K562 (cell line): ENCODE results near the gene MYO3A. TPM values are rescaled to one million over a fixed set of nuclear protein-coding genes. Genes with fewer than 3 reads are reported as not detected.

ENCODE experiments used
- ATAC-seq: fragments of 200-7000 bp; cut with Tn5 transposase; 3 replicates; pipeline ENCODE4 v1.9.1; 2020; ENCODE audit warnings: moderate library complexity
- BruUV-seq: library from RNA; stranded (reverse); fragments of 400-500 nt; replicated peaks from 2 replicates; lab custom pipeline; 2021; lab: Mats Ljungman, UMichigan
- CTCF ChIA-PET: fragments of 300-600 bp; formaldehyde crosslinking; extraction: SDS; loops from one replicate; lab custom pipeline; 2021; ENCODE audit warnings: low intra/inter-chr PET ratio; lab: Yijun Ruan, JAX
- POLR2A ChIA-PET: fragments of 300-600, 350-650 bp; sonication (Branson Sonifier 250); formaldehyde crosslinking; extraction: SDS; loops from one replicate; lab custom pipeline; 2021; ENCODE audit warnings: antibody characterized with exemption, inconsistent platforms; lab: Yijun Ruan, JAX
- DNase-seq, 4 experiments: peaks; one replicate each; pipeline versions ENCODE4 v3.0.0 to v3.0.0-alpha.2; 2011 to 2018; ENCODE audit warnings: low spot score in 3 of 4, mixed read lengths in 3 of 4; ENCODE audit errors: extremely low read depth in 1 of 4
- FAIRE-seq: peaks from 2 replicates; lab custom pipeline; 2011; peaks lifted over from hg19 to GRCh38; lab: Jason Lieb, UNC
- H2AFZ ChIP-seq: 2 replicates; pipeline ENCODE4 v1.6.0; 2011; ENCODE audit warnings: low read depth, low read length, control low read depth, inconsistent platforms
- H3K27ac ChIP-seq: fragments of 200-600 bp; 3 replicates; pipeline ENCODE4 v1.8.0; 2011; ENCODE audit warnings: low read depth, mild to moderate bottlenecking, control low read depth, inconsistent platforms, low read length, moderate library complexity, mixed read lengths; ENCODE audit errors: extremely low read depth
- H3K27me3 ChIP-seq, 2 experiments: fragments of 300-600 bp in 1 of 2; 2 replicates in 1 of 2; 3 replicates in 1 of 2; pipeline versions ENCODE4 v1.6.0 to v1.8.0; 2011; ENCODE audit warnings: inconsistent platforms in 2 of 2, low read length in 2 of 2, mild to moderate bottlenecking in 1 of 2, mixed read lengths in 1 of 2, moderate library complexity in 1 of 2; ENCODE audit not compliant: control insufficient read depth in 2 of 2, insufficient read depth in 2 of 2
- H3K36me3 ChIP-seq: fragments of 300-600 bp; 3 replicates; pipeline ENCODE4 v1.8.0; 2011; ENCODE audit warnings: mild to moderate bottlenecking, low read length, inconsistent platforms; ENCODE audit not compliant: control insufficient read depth, insufficient read depth
- H3K4me1 ChIP-seq, 2 experiments: fragments of 200-600 bp in 1 of 2; replicated peaks in 1 of 2; 2 replicates in 1 of 2; 3 replicates in 1 of 2; pipeline versions ENCODE4 v1.5.1 to v1.8.0; 2011; ENCODE audit warnings: inconsistent platforms in 2 of 2, low read length in 2 of 2, mild to moderate bottlenecking in 1 of 2, mixed read lengths in 1 of 2, moderate library complexity in 1 of 2; ENCODE audit not compliant: control insufficient read depth in 2 of 2, insufficient read depth in 2 of 2
- H3K4me2 ChIP-seq: 2 replicates; pipeline ENCODE4 v1.6.1; 2011; ENCODE audit warnings: low read length, control low read depth, inconsistent platforms, mixed read lengths; ENCODE audit not compliant: insufficient read depth
- H3K4me3 ChIP-seq: fragments of 200-600 bp; sonication (generic), shearing (Covaris generic); 2 replicates; pipeline ENCODE4 v1.5.1; 2016; ENCODE audit warnings: control low read depth, inconsistent platforms
- H3K79me2 ChIP-seq: fragments of 200-600 bp; 3 replicates; pipeline ENCODE4 v1.8.0; 2011; ENCODE audit warnings: low read length, inconsistent platforms; ENCODE audit not compliant: control insufficient read depth, insufficient read depth
- H3K9ac ChIP-seq, 2 experiments: 2 replicates each; pipeline versions ENCODE4 v1.6.0 to v1.6.1; 2011; ENCODE audit warnings: low read depth in 2 of 2, low read length in 2 of 2, control low read depth in 1 of 2, inconsistent platforms in 1 of 2, mild to moderate bottlenecking in 1 of 2, mixed read lengths in 1 of 2; ENCODE audit not compliant: insufficient read depth in 1 of 2
- H3K9me1 ChIP-seq: one replicate; pipeline ENCODE4 v1.6.0; 2011; ENCODE audit warnings: inconsistent platforms, mild to moderate bottlenecking, low read length, moderate library complexity; ENCODE audit not compliant: control insufficient read depth, insufficient read depth
- H3K9me3 ChIP-seq: replicated peaks from 2 replicates; pipeline ENCODE4 v1.5.1; 2011; ENCODE audit warnings: low read depth, low read length, inconsistent platforms; ENCODE audit not compliant: control insufficient read depth, insufficient read depth
- H4K20me1 ChIP-seq: replicated peaks from 2 replicates; pipeline ENCODE4 v1.6.1; 2011; ENCODE audit warnings: low read length, inconsistent platforms, mixed read lengths; ENCODE audit not compliant: control insufficient read depth, insufficient read depth
- KLF16 ChIP-seq: IDR thresholded peaks from 2 replicates; pipeline ENCODE4 v1.6.1; 2016; ENCODE audit warnings: antibody characterized with exemption
- NR2C1 ChIP-seq, 2 experiments: fragments of 450-650 bp; IDR thresholded peaks; 2 replicates each; pipeline ENCODE4 v1.6.1; 2017; ENCODE audit warnings: mild to moderate bottlenecking in 2 of 2, antibody characterized with exemption in 1 of 2, inconsistent platforms in 1 of 2, missing compliant biosample characterization in 1 of 2, missing genetic modification characterization in 1 of 2
- NRF1 ChIP-seq, 2 experiments: fragments of 450-650 bp; IDR thresholded peaks in 1 of 2; conservative IDR thresholded peaks in 1 of 2; 2 replicates each; pipeline ENCODE4 v1.6.1; 2014; ENCODE audit warnings: mild to moderate bottlenecking in 2 of 2
- RAD51 ChIP-seq: fragments of 450-650 bp; IDR thresholded peaks from 2 replicates; pipeline ENCODE4 v1.7.1; 2016; ENCODE audit warnings: low read depth, mild to moderate bottlenecking, borderline replicate concordance
- RBM39 ChIP-seq: fragments of 200-400 bp; formaldehyde crosslinking; optimal IDR thresholded peaks from 2 replicates; pipeline ENCODE3; 2018; ENCODE audit warnings: low read depth, low read length
- SMARCC2 ChIP-seq: fragments of 450-650 bp; IDR thresholded peaks from 2 replicates; pipeline ENCODE4 v1.6.1; 2017; ENCODE audit warnings: antibody characterized with exemption, moderate library complexity, mild to moderate bottlenecking, low read depth
- ZNF174 ChIP-seq: fragments of 250-450 bp; sonication (Bioruptor Pico); IDR thresholded peaks from 2 replicates; pipeline ENCODE4 v1.4.0; 2020; ENCODE audit warnings: mild to moderate bottlenecking
- WGBS: fragments of 100-300 bp; shearing (Covaris generic); methylation state at CpG from one replicate; pipeline ENCODE4 v1.1.6; 2016; ENCODE audit warnings: low coverage, mixed read lengths; ENCODE audit not compliant: insufficient coverage; ENCODE audit errors: missing lambda C conversion rate; 5-methylcytosine and 5-hydroxymethylcytosine counted together
- in situ Hi-C: fragments of 300-500 bp; cut with MboI; formaldehyde crosslinking; loops from 4 replicates; pipeline ENCODE4 v1.15.0; 2018; ENCODE audit warnings: inconsistent platforms, mixed read lengths
- intact Hi-C: fragments of 100-400 bp; cut with micrococcal nuclease; formaldehyde crosslinking; loops from 2 replicates; pipeline ENCODE4 v1.14.2; 2022
- polyA plus RNA-seq, 8 experiments: library from polyadenylated mRNA; depleted of rRNA in 4 of 8; stranded (reverse) in 5 of 8; unstranded in 3 of 8; fragments of >200 nt; fragmentation: Nextera tagmentation in 2 of 8; fragmentation: Illumina TruSeq in 1 of 8; extraction: Ambion mirVana in 2 of 8; extraction: Trizol in 1 of 8; gene quantifications; 2 replicates each; pipeline versions ENCODE4 v1.2.1 to v1.2.3, GENCODE V29; 2011 to 2014; ENCODE audit warnings: inconsistent platforms in 1 of 8, missing spikeins in 1 of 8
- total RNA-seq, 7 experiments: library from RNA; depleted of rRNA in 6 of 7; stranded (reverse); fragments of >200 nt in 6 of 7; fragmentation: Illumina TruSeq in 2 of 7; extraction: Trizol in 2 of 7; gene quantifications; 2 replicates each; pipeline versions ENCODE4 v1.2.1 to v1.2.3, GENCODE V29; 2011 to 2021; ENCODE audit warnings: low replicate concordance in 1 of 7
- TF ChIP-seq, protein P1 (sequence below): fragments of 250-450 bp; sonication (Bioruptor Pico); IDR thresholded peaks from 2 replicates; pipeline ENCODE4 v1.4.0; 2020; ENCODE audit warnings: mild to moderate bottlenecking, moderate library complexity
- TF ChIP-seq, protein P2 (sequence below): sonication (generic); formaldehyde crosslinking; IDR thresholded peaks from 2 replicates; pipeline ENCODE4 v1.8.1; 2023; ENCODE audit warnings: mild to moderate bottlenecking, missing genetic modification reagents, moderate library complexity
- TF ChIP-seq, protein P3 (sequence below): sonication (generic); formaldehyde crosslinking; IDR thresholded peaks from 2 replicates; pipeline ENCODE4 v1.8.0; 2022; ENCODE audit warnings: mild to moderate bottlenecking, missing genetic modification reagents

Gene MYO3A
- total and polyA plus RNA-seq, 9 of the 15 experiments (the other 6 are each of a cell fraction or from before 2014, with no cell fraction given), result not detected

DNA sequence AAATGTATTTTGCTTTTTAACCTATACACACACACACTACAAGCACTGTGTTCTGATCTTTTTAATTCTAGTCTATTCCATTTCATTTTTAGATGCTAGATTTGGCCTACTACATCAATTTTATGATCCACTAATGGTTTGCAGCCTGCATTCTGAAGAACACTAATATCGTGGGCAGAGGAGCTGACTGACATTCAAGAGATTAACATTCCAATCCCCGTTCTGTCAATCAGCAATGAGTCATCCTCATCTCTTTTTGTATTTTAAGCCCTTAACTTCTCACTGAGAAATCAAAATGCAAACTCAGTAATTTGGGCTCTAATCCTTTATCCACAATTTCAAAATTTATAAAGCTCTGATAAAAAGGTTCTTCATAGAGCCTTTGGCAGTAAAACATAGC lies 235.4 kb downstream of the MYO3A start:
- no peaks in the 10 kb centered on the region for H3K4me1 ChIP-seq
- WGBS, result 0% methylated on average over 2 of the region's 2 CpGs
- CTCF ChIA-PET, result no interaction called here
- BruUV-seq, result no TSS peak
- H3K4me2 ChIP-seq, result no peak overlapping the region
- H3K27ac ChIP-seq, result no peak overlapping the region
- intact Hi-C loops, result no loop called here
- H3K9me1 ChIP-seq, result no peaks in the 10 kb centered on the region
- H4K20me1 ChIP-seq, result no peaks in the 10 kb centered on the region
- H3K79me2 ChIP-seq, result no peaks in the 10 kb centered on the region
- no peak overlapping the region for H2AFZ ChIP-seq
- POLR2A ChIA-PET, result interaction anchor here (0.7 kb wide), 1 partner anchor 100 kb away, joined by 3 read pairs; no protein-coding TSS in a partner anchor
- no peak overlapping the region for H3K9ac ChIP-seq
- ATAC-seq (no peak), DNase-seq (no peak), FAIRE-seq (no peak)
- no peaks in the 10 kb centered on the region for H3K9me3 ChIP-seq
- H3K4me3 ChIP-seq, result no peak overlapping the region
- no peak for TF ChIP-seq NRF1 (conservative IDR thresholded peaks at IDR 0.05 in 1 of 2, IDR thresholded peaks at IDR 0.05 in 1 of 2)
- TF ChIP-seq NR2C1 (IDR thresholded peaks at IDR 0.05), result no peak
- TF ChIP-seq NR2C1 (tag; IDR thresholded peaks at IDR 0.05), result no peak
- no peak for TF ChIP-seq SMARCC2
- TF ChIP-seq RAD51, result no peak
- H3K36me3 ChIP-seq, result no peaks in the 10 kb centered on the region
- in situ Hi-C loops, result no loop called here
- H3K27me3 ChIP-seq, result peaks cover 0 to 3% of the 10 kb centered on the region in 2 experiments; a peak in 2 of 5 replicates

DNA sequence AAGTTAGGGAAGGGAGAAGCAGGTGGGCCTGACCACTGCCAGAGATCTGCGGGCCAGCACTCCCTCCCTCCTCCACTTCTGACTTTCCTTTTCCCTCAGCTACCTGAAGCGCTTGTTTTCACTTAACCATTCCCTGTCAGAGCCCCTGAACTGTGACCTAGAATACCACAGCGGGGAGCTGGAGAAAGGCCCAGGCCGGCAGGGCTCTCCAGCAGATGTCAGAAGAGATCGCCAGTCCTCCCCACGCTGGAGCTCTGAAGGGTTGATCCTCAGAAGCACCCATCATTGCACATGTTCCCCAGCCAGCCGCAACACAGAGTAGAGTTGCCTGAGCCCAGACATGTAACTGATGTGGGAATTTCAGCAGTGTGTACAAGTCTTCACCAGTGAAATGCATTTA lies 238.1 kb downstream of the MYO3A start:
- 4% methylated on average over 6 of the region's 7 CpGs for WGBS
- Histone ChIP-seq H3K4me2 (no peak overlapping the region), H3K9me1 (no peaks in the 10 kb centered on the region), H3K79me2 (no peaks in the 10 kb centered on the region), H3K4me3 (no peak overlapping the region), H2AFZ (no peak overlapping the region), H3K27ac (no peak overlapping the region), H3K27me3 (no peaks in the 10 kb centered on the region), H3K9me3 (no peaks in the 10 kb centered on the region), H3K9ac (no peak overlapping the region), H3K4me1 (no peaks in the 10 kb centered on the region), H4K20me1 (no peaks in the 10 kb centered on the region), H3K36me3 (no peaks in the 10 kb centered on the region)
- DNase-seq, result peak in 1 of 4 experiments; percentile 1
- BruUV-seq, result no TSS peak
- intact Hi-C loops (no loop called here), in situ Hi-C loops (no loop called here)
- ChIA-PET POLR2A (interaction anchor here (0.6 kb wide), 1 partner anchor 343 kb away, joined by 3 read pairs; no protein-coding TSS in a partner anchor), CTCF (no interaction called here)
- peak; percentile 48; the same call in 2 of the 3 replicates for ATAC-seq
- no peak for FAIRE-seq
- no peak for TF ChIP-seq KLF16
- TF ChIP-seq, protein P1, sequence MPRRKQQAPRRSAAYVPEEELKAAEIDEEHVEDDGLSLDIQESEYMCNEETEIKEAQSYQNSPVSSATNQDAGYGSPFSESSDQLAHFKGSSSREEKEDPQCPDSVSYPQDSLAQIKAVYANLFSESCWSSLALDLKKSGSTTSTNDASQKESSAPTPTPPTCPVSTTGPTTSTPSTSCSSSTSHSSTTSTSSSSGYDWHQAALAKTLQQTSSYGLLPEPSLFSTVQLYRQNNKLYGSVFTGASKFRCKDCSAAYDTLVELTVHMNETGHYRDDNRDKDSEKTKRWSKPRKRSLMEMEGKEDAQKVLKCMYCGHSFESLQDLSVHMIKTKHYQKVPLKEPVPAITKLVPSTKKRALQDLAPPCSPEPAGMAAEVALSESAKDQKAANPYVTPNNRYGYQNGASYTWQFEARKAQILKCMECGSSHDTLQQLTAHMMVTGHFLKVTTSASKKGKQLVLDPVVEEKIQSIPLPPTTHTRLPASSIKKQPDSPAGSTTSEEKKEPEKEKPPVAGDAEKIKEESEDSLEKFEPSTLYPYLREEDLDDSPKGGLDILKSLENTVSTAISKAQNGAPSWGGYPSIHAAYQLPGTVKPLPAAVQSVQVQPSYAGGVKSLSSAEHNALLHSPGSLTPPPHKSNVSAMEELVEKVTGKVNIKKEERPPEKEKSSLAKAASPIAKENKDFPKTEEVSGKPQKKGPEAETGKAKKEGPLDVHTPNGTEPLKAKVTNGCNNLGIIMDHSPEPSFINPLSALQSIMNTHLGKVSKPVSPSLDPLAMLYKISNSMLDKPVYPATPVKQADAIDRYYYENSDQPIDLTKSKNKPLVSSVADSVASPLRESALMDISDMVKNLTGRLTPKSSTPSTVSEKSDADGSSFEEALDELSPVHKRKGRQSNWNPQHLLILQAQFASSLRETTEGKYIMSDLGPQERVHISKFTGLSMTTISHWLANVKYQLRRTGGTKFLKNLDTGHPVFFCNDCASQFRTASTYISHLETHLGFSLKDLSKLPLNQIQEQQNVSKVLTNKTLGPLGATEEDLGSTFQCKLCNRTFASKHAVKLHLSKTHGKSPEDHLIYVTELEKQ, result no peak
- TF ChIP-seq ZNF174, result no peak
- TF ChIP-seq, protein P2, sequence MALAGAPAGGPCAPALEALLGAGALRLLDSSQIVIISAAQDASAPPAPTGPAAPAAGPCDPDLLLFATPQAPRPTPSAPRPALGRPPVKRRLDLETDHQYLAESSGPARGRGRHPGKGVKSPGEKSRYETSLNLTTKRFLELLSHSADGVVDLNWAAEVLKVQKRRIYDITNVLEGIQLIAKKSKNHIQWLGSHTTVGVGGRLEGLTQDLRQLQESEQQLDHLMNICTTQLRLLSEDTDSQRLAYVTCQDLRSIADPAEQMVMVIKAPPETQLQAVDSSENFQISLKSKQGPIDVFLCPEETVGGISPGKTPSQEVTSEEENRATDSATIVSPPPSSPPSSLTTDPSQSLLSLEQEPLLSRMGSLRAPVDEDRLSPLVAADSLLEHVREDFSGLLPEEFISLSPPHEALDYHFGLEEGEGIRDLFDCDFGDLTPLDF, result no peak
- TF ChIP-seq RBM39, result no peak
- TF ChIP-seq, protein P3, sequence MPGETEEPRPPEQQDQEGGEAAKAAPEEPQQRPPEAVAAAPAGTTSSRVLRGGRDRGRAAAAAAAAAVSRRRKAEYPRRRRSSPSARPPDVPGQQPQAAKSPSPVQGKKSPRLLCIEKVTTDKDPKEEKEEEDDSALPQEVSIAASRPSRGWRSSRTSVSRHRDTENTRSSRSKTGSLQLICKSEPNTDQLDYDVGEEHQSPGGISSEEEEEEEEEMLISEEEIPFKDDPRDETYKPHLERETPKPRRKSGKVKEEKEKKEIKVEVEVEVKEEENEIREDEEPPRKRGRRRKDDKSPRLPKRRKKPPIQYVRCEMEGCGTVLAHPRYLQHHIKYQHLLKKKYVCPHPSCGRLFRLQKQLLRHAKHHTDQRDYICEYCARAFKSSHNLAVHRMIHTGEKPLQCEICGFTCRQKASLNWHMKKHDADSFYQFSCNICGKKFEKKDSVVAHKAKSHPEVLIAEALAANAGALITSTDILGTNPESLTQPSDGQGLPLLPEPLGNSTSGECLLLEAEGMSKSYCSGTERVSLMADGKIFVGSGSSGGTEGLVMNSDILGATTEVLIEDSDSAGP, result no peak
